Measurements from ENCODE around the gene RALGPS2. TPM values are rescaled to one million over a fixed set of nuclear protein-coding genes. Genes with fewer than 3 reads are reported as not detected.
A peak's percentile ranks its signal among the peaks of the same experiment; 100 is the strongest.

RALGPS2 gene
- total RNA-seq, 1 donor from 2014 or later = 207 TPM

DNA sequence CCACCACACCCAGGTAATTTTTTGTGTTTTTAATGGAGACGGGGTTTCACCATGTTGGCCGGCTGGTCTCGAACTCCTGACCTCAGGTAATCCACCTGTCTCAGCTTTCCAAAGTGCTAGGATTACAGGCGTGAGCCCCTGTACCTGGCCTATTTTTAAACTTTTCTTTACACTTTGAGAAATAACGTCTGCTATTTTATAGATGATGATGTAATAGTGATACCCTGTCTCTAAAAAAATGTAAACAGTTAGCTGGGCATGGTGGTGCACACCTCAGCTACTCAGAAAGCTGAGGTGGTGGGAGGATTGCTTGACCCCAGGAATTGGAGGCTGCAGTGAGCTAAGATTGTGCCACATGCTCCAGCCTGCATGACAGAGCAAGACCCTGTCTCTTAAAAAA lies 47.9 kb downstream of the RALGPS2 start:
- ChIA-PET POLR2A (no interaction called here), CTCF (interaction anchor here (1.1 to 5.4 kb wide), 4 partner anchors 11 to 231 kb away, joined by 3 to 41 read pairs (median 15); no protein-coding TSS in a partner anchor)
- Mint-ChIP-seq H3K36me3 (ENCODE audit: low read depth) (peaks cover 57% of the 10 kb centered on the region), H3K4me1 (peaks cover 68% of the 10 kb centered on the region), H3K4me3 (no peak overlapping the region), H3K27ac (peak overlapping the region; percentile 61), H3K9me3 (peaks cover 5% of the 10 kb centered on the region), H3K27me3 (no peaks in the 10 kb centered on the region)
- ATAC-seq (ENCODE audit: low read depth) (no peak), DNase-seq (no peak)
- intact Hi-C loops (cut with micrococcal nuclease) = loop anchor here (5.0 to 10.0 kb wide), 2 partner anchors 36 to 592 kb away; partner anchors contain the start of gene AXDND1
- TF ChIP-seq, protein P1, sequence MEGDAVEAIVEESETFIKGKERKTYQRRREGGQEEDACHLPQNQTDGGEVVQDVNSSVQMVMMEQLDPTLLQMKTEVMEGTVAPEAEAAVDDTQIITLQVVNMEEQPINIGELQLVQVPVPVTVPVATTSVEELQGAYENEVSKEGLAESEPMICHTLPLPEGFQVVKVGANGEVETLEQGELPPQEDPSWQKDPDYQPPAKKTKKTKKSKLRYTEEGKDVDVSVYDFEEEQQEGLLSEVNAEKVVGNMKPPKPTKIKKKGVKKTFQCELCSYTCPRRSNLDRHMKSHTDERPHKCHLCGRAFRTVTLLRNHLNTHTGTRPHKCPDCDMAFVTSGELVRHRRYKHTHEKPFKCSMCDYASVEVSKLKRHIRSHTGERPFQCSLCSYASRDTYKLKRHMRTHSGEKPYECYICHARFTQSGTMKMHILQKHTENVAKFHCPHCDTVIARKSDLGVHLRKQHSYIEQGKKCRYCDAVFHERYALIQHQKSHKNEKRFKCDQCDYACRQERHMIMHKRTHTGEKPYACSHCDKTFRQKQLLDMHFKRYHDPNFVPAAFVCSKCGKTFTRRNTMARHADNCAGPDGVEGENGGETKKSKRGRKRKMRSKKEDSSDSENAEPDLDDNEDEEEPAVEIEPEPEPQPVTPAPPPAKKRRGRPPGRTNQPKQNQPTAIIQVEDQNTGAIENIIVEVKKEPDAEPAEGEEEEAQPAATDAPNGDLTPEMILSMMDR (IDR thresholded peaks at IDR 0.05) = no peak

DNA sequence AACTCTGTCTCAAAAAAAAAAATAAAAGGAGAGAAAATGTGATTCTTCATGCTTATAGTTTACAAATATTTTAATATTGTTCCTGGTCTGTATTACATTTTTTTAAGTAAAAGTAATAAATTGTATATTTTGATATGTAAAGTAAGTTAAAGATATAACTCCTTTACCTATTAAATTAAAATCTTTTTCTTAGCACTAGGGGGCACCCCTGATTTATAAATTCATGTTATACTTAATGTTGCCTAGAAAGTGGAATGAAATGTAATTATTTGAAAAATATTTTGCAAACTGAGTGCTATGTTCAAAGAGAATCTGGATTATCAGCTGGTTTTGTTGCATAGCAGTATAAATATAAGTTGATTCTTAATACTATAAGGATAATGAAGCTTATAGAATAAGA lies 49.2 kb downstream of the RALGPS2 start:
- ChIA-PET POLR2A (interaction anchor here (0.6 kb wide), 2 partner anchors 29 to 127 kb away, joined by 4 to 7 read pairs; no protein-coding TSS in a partner anchor), CTCF (interaction anchor here (1.4 to 5.4 kb wide), 5 partner anchors 10 to 243 kb away, joined by 3 to 41 read pairs (median 11); no protein-coding TSS in a partner anchor)
- DNase-seq (no peak), ATAC-seq (ENCODE audit: low read depth) (peak; percentile 54)
- Mint-ChIP-seq H3K4me3 (no peak overlapping the region), H3K36me3 (ENCODE audit: low read depth) (peaks cover 48% of the 10 kb centered on the region), H3K4me1 (peaks cover 59% of the 10 kb centered on the region), H3K27me3 (no peaks in the 10 kb centered on the region), H3K27ac (peak overlapping the region; percentile 61), H3K9me3 (peaks cover 2% of the 10 kb centered on the region)
- TF ChIP-seq, protein P1 (IDR thresholded peaks at IDR 0.05) = no peak
- intact Hi-C loops (cut with micrococcal nuclease) = loop anchor here (1.0 to 10.0 kb wide), 4 partner anchors 37 to 591 kb away; partner anchors contain the start of gene AXDND1

DNA sequence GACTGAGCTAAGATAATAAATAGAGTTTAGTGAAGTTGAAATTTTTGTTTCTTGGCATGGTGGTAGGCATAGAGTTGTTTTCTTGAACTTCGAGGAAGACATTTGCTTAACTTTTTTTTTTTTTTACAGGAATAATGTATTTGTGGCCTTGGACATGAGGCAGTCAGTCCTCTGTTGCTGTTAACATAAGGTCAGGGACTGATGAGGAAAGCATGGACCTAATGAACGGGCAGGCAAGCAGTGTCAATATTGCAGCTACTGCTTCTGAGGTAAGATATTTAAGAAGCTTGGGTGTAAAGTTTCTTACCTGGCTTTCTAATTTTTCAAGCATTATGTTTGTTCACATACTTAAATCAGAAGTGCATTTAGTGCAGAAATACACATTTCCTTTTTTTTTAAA lies 51.5 kb downstream of the RALGPS2 start:
- Mint-ChIP-seq H3K4me3 (no peak overlapping the region), H3K4me1 (peaks cover 58% of the 10 kb centered on the region), H3K9me3 (no peaks in the 10 kb centered on the region), H3K27ac (peak overlapping the region; percentile 60), H3K27me3 (no peaks in the 10 kb centered on the region), H3K36me3 (ENCODE audit: low read depth) (peaks cover 48% of the 10 kb centered on the region)
- DNase-seq = no peak
- CTCF ChIA-PET = interaction anchor here (1.6 to 5.4 kb wide), 2 partner anchors 9 to 227 kb away, joined by 5 to 41 read pairs; no protein-coding TSS in a partner anchor
- TF ChIP-seq, protein P1 (IDR thresholded peaks at IDR 0.05) = no peak
- intact Hi-C loops (cut with micrococcal nuclease) = loop anchor here (10.0 kb wide), 1 partner anchor 588 kb away; the partner anchor contains the start of gene AXDND1
- ATAC-seq (ENCODE audit: low read depth) = no peak
- POLR2A ChIA-PET = interaction anchor here (0.8 kb wide), 2 partner anchors 168 to 197 kb away, joined by 5 to 6 read pairs; no protein-coding TSS in a partner anchor

DNA sequence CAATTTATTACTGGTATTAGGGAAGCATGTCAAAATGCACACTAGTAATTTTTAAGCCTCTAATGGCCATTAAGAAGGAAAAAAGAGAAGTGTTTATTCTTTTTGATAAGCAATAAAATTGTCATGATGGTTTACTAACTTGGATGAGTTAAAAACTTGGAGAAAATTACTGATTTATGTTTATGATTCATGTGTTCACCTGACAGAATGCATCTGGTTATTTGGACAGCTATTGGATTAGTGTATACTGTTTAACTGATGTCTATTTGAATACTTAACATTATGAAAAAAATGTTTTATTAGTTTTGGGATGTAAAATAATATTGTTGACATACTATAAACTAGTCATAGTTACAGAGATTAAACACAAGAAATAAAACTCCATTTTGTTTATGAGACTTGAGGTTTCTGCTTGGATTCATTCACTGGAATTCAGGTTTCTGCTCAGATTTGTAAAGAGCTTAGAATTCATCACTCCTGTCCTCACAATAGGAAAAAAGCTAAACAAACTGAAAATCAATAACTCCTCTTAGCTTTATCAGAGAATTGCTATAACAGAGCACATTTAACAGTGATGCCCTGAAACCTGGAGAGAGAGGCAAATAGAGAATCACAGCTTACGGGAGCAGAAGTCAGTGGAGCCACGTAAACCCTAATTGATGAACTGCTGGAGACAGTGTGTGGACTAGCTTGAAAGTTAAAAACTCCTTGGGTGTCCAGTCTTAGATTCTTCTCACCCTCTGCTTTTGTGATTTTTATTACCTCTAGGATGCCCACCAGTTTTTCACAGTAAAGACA lies 56.7 kb downstream of the RALGPS2 start:
- DNase-seq = no peak
- Mint-ChIP-seq H3K27me3 (no peaks in the 10 kb centered on the region), H3K4me3 (no peak overlapping the region), H3K36me3 (ENCODE audit: low read depth) (peaks cover 59% of the 10 kb centered on the region), H3K9me3 (no peaks in the 10 kb centered on the region), H3K4me1 (peaks cover 59% of the 10 kb centered on the region), H3K27ac (peak overlapping the region; percentile 88)
- TF ChIP-seq, protein P1 (IDR thresholded peaks at IDR 0.05) = no peak
- ChIA-PET CTCF (interaction anchor here (2.2 kb wide), 1 partner anchor 239 kb away, joined by 11 read pairs; no protein-coding TSS in a partner anchor), POLR2A (interaction anchor here (0.7 to 1.7 kb wide), 3 partner anchors 56 to 239 kb away, joined by 3 to 4 read pairs (median 4); partner anchors contain the start of gene RALGPS2)
- ATAC-seq (ENCODE audit: low read depth) = no peak
- intact Hi-C loops (cut with micrococcal nuclease) = loop anchor here (2.0 to 5.0 kb wide), 2 partner anchors 15 to 34 kb away; no protein-coding TSS in a partner anchor
